Measurements from ENCODE around the gene TENM3. TPM values are rescaled to one million over a fixed set of nuclear protein-coding genes. Genes with fewer than 3 reads are reported as not detected.

Gene TENM3
- total RNA-seq, 2 experiments from 2014 or later, result not detected

DNA sequence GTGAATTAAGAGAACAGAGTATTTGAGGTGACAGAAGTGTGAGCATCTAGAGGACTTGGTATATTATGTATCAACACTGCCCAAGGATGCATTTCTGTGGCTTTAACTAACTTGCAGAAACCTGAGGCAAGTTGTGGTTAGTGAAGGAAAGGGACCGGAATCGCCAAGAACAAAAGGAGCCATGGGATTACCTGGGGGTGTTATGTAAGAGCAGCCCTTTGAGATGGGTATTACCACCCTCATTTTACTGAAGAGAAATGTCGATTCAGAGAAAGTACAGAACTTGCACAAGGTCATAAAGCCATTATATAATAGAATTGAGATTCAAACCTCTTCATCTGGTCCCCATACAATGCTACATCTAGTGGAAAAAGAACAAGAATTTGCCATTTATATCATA, 14.3 kb downstream of the TENM3 start:
- TF ChIP-seq, protein P1, sequence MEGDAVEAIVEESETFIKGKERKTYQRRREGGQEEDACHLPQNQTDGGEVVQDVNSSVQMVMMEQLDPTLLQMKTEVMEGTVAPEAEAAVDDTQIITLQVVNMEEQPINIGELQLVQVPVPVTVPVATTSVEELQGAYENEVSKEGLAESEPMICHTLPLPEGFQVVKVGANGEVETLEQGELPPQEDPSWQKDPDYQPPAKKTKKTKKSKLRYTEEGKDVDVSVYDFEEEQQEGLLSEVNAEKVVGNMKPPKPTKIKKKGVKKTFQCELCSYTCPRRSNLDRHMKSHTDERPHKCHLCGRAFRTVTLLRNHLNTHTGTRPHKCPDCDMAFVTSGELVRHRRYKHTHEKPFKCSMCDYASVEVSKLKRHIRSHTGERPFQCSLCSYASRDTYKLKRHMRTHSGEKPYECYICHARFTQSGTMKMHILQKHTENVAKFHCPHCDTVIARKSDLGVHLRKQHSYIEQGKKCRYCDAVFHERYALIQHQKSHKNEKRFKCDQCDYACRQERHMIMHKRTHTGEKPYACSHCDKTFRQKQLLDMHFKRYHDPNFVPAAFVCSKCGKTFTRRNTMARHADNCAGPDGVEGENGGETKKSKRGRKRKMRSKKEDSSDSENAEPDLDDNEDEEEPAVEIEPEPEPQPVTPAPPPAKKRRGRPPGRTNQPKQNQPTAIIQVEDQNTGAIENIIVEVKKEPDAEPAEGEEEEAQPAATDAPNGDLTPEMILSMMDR (conservative IDR thresholded peaks at IDR 0.05; ENCODE audit: low read length), result no peak
- TF ChIP-seq EZH2phosphoT487 (IDR thresholded peaks at IDR 0.05; ENCODE audit: borderline replicate concordance, low read depth, low read length), result no peak
- H3K4me3 ChIP-seq (ENCODE audit: low read depth, low read length, poor library complexity, severe bottlenecking), result no peak overlapping the region
- POLR2A ChIA-PET, result no interaction called here
- no peak for DNase-seq (ENCODE audit: low spot score)
- no peak overlapping the region for H2AFZ ChIP-seq (ENCODE audit: low read length)
- intact Hi-C loops (cut with micrococcal nuclease; ENCODE audit: unreplicated experiment), result no loop called here
- H3K4me2 ChIP-seq (ENCODE audit: low read length), result no peak overlapping the region
- H3K79me2 ChIP-seq (ENCODE audit: insufficient read depth, low read depth, low read length), result no peaks in the 10 kb centered on the region
- CTCF ChIA-PET (ENCODE audit: unreplicated experiment), result no interaction called here
- no peaks in the 10 kb centered on the region for H3K36me3 ChIP-seq (ENCODE audit: insufficient read depth, low read length)
- H4K20me1 ChIP-seq (ENCODE audit: insufficient read depth, low read length), result no peaks in the 10 kb centered on the region
- H3K9me3 ChIP-seq (ENCODE audit: low read length), result no peaks in the 10 kb centered on the region
- BruUV-seq (replicated peaks), result no TSS peak
- no peaks in the 10 kb centered on the region for H3K4me1 ChIP-seq (ENCODE audit: insufficient read depth, low read length, poor library complexity, severe bottlenecking)
- no peaks in the 10 kb centered on the region for H3K9me2 ChIP-seq (ENCODE audit: insufficient read depth, low read length)
- no peak overlapping the region for H3K27ac ChIP-seq (ENCODE audit: low read depth, low read length, poor library complexity, severe bottlenecking)

DNA sequence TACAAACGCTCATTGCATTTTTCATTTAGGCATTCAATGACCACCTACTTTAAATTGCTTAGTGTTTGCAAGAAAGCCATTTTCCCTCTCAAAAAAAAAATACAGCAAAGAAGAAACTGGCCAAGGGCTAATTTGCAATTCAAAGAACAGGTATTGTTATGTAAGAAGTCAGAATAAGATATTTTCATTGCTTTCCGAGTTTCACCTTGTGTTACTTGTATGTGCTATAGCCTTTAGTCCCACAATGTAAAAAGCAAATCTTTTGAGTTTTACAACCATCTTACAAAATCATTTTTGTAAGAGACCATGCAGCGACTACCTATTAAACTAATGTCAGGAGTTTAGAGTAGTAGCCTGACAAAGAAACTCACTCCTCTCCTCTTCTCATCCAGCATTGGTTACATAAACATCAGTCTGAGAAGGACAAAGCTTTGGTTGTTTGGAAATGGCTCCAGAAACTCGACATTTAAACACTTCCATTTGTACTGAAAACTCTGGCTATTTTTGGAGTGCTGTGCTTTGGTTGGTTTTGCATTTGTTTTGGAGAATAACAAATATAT, 15.3 kb downstream of the TENM3 start:
- H2AFZ ChIP-seq (ENCODE audit: low read length), result no peak overlapping the region
- CTCF ChIA-PET (ENCODE audit: unreplicated experiment), result no interaction called here
- H3K9me2 ChIP-seq (ENCODE audit: insufficient read depth, low read length), result no peaks in the 10 kb centered on the region

DNA sequence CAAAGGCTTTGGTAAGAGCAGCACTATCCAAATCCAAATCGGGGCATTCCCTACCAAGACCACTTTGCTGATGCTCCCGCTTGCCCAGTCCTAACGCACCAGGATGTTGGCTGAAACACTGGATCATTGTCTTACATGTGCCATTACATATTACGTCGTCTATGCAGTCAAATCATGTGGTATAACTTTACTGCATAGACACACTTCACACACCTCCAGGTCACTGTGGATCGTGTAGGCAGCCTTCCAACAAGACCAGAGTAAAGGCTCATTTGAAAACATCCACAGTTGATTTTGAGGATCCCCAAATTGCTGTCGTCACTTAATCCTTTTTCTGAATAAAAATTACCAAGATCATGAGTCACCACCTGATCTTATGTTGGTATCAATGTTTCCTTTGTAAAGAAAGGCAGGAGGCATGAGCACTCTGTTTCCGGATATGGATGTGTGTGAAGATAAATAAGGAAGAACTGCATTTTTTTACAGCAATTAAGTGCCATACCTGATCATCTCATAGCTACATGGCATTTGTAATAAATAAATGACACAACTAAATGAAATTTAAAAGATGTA, 18.5 kb downstream of the TENM3 start:
- Histone ChIP-seq H3K4me1 (ENCODE audit: insufficient read depth, low read length, poor library complexity, severe bottlenecking) (no peaks in the 10 kb centered on the region), H3K79me2 (ENCODE audit: insufficient read depth, low read depth, low read length) (no peaks in the 10 kb centered on the region), H3K27ac (ENCODE audit: low read depth, low read length, poor library complexity, severe bottlenecking) (no peak overlapping the region), H4K20me1 (ENCODE audit: insufficient read depth, low read length) (no peaks in the 10 kb centered on the region), H3K9me2 (ENCODE audit: insufficient read depth, low read length) (no peaks in the 10 kb centered on the region), H3K4me3 (ENCODE audit: low read depth, low read length, poor library complexity, severe bottlenecking) (no peak overlapping the region), H3K4me2 (ENCODE audit: low read length) (no peak overlapping the region), H3K9me3 (ENCODE audit: low read length) (peaks cover 5% of the 10 kb centered on the region; the same call in 1 of the 2 replicates), H3K36me3 (ENCODE audit: insufficient read depth, low read length) (no peaks in the 10 kb centered on the region), H2AFZ (ENCODE audit: low read length) (no peak overlapping the region)
- BruUV-seq (replicated peaks), result no TSS peak
- ChIA-PET POLR2A (interaction anchor here (0.6 kb wide), 1 partner anchor 102 kb away, joined by 3 read pairs; no protein-coding TSS in a partner anchor), CTCF (ENCODE audit: unreplicated experiment) (no interaction called here)
- TF ChIP-seq EZH2phosphoT487 (IDR thresholded peaks at IDR 0.05; ENCODE audit: borderline replicate concordance, low read depth, low read length), result no peak
- TF ChIP-seq, protein P1 (conservative IDR thresholded peaks at IDR 0.05; ENCODE audit: low read length), result no peak
- no peak for DNase-seq (ENCODE audit: low spot score)
- intact Hi-C loops (cut with micrococcal nuclease; ENCODE audit: unreplicated experiment), result no loop called here

More for the DNA sequence above, 15.3 kb downstream of the TENM3 start:
- DNase-seq (ENCODE audit: low spot score), result no peak
- Histone ChIP-seq H3K4me1 (ENCODE audit: insufficient read depth, low read length, poor library complexity, severe bottlenecking) (no peaks in the 10 kb centered on the region), H3K79me2 (ENCODE audit: insufficient read depth, low read depth, low read length) (no peaks in the 10 kb centered on the region), H3K4me2 (ENCODE audit: low read length) (no peak overlapping the region), H3K4me3 (ENCODE audit: low read depth, low read length, poor library complexity, severe bottlenecking) (no peak overlapping the region), H3K36me3 (ENCODE audit: insufficient read depth, low read length) (no peaks in the 10 kb centered on the region), H4K20me1 (ENCODE audit: insufficient read depth, low read length) (no peaks in the 10 kb centered on the region), H3K27ac (ENCODE audit: low read depth, low read length, poor library complexity, severe bottlenecking) (no peak overlapping the region), H3K9me3 (ENCODE audit: low read length) (no peaks in the 10 kb centered on the region)
- BruUV-seq (replicated peaks), result no TSS peak
- POLR2A ChIA-PET, result no interaction called here
- TF ChIP-seq EZH2phosphoT487 (IDR thresholded peaks at IDR 0.05; ENCODE audit: borderline replicate concordance, low read depth, low read length), result no peak
- TF ChIP-seq, protein P1 (conservative IDR thresholded peaks at IDR 0.05; ENCODE audit: low read length), result no peak
- intact Hi-C loops (cut with micrococcal nuclease; ENCODE audit: unreplicated experiment), result no loop called here

All from OCI-LY7 (cell line).